Activated T-cell treated with anti-CD3 and anti-CD28 coated beads, Interleukin-2, amount 50 U/mL, for 4 hours (primary cell): ENCODE measurements around the gene NPR2. TPM values are rescaled to one million over a fixed set of nuclear protein-coding genes. Genes with fewer than 3 reads are reported as not detected.
A peak's percentile ranks its signal among the peaks of the same experiment; 100 is the strongest.

Experiments used
- ATAC-seq, 2 donors: fragments of 200-7000 bp; cut with Tn5 transposase; one replicate each; pipeline ENCODE4 v1.10.0; 2021
- DNase-seq: peaks from one replicate; pipeline ENCODE4 v3.0.0-alpha.2; 2020
- H3K27me3 Mint-ChIP-seq: one replicate; pipeline ENCODE4 v1.8.0; 2021; ENCODE audit warnings: low read depth, mixed read lengths
- H3K36me3 Mint-ChIP-seq: one replicate; pipeline ENCODE4 v1.8.0; 2022; ENCODE audit warnings: mixed read lengths; ENCODE audit not compliant: insufficient read depth
- H3K4me1 Mint-ChIP-seq: one replicate; pipeline ENCODE4 v1.8.0; 2021; ENCODE audit warnings: low read depth, mixed read lengths
- H3K4me3 Mint-ChIP-seq: one replicate; pipeline ENCODE4 v1.8.0; 2021; ENCODE audit warnings: mild to moderate bottlenecking, moderate library complexity, mixed read lengths
- H3K9me3 Mint-ChIP-seq: one replicate; pipeline ENCODE4 v1.8.0; 2021; ENCODE audit warnings: mixed read lengths
- total RNA-seq, 3 donors: library from RNA; stranded (reverse); gene quantifications; one replicate each; pipeline ENCODE4 v1.2.1, GENCODE V29; 2021

Gene NPR2
- total RNA-seq, 3 donors from 2014 or later: 4.4 to 5.3 (median 5.2) TPM

- H3K36me3 Mint-ChIP-seq: no peaks in the 10 kb centered on the region
- H3K4me3 Mint-ChIP-seq: no peak overlapping the region
- ATAC-seq (no peak), DNase-seq (no peak)
- peaks cover 8% of the 10 kb centered on the region for H3K4me1 Mint-ChIP-seq
- no peaks in the 10 kb centered on the region for H3K27me3 Mint-ChIP-seq
- no peaks in the 10 kb centered on the region for H3K9me3 Mint-ChIP-seq
Measured at GRCh38 chr9:35839926-35840325, 48.5 kb downstream of the NPR2 start.

- no peaks in the 10 kb centered on the region for H3K9me3 Mint-ChIP-seq
- peaks cover 19% of the 10 kb centered on the region for H3K4me1 Mint-ChIP-seq
- H3K36me3 Mint-ChIP-seq: no peaks in the 10 kb centered on the region
- no peak overlapping the region for H3K4me3 Mint-ChIP-seq
- ATAC-seq (no peak), DNase-seq (no peak)
- no peaks in the 10 kb centered on the region for H3K27me3 Mint-ChIP-seq
Measured at GRCh38 chr9:35840881-35841644, 49.7 kb downstream of the NPR2 start.

- no peak overlapping the region for H3K4me3 Mint-ChIP-seq
- no peaks in the 10 kb centered on the region for H3K9me3 Mint-ChIP-seq
- no peaks in the 10 kb centered on the region for H3K36me3 Mint-ChIP-seq
- no peaks in the 10 kb centered on the region for H3K27me3 Mint-ChIP-seq
- ATAC-seq: no peak
- peaks cover 19% of the 10 kb centered on the region for H3K4me1 Mint-ChIP-seq
- no peak for DNase-seq
Measured at GRCh38 chr9:35841645-35841900, 50.2 kb downstream of the NPR2 start.

- no peaks in the 10 kb centered on the region for H3K9me3 Mint-ChIP-seq
- H3K36me3 Mint-ChIP-seq: no peaks in the 10 kb centered on the region
- ATAC-seq: no peak
- H3K4me1 Mint-ChIP-seq: peaks cover 24% of the 10 kb centered on the region
- H3K27me3 Mint-ChIP-seq: no peaks in the 10 kb centered on the region
- H3K4me3 Mint-ChIP-seq: no peak overlapping the region
- DNase-seq: no peak
Measured at GRCh38 chr9:35842020-35842745, 50.8 kb downstream of the NPR2 start.

GRCh38 chr9:35842795-35843194 lies 51.4 kb downstream of the NPR2 start:
- Mint-ChIP-seq H3K9me3 (no peaks in the 10 kb centered on the region), H3K27me3 (no peaks in the 10 kb centered on the region), H3K4me3 (no peak overlapping the region), H3K4me1 (peaks cover 29% of the 10 kb centered on the region), H3K36me3 (peaks cover 2% of the 10 kb centered on the region)
- ATAC-seq: no peak
- no peak for DNase-seq

- no peak overlapping the region for H3K4me3 Mint-ChIP-seq
- ATAC-seq (no peak), DNase-seq (no peak)
- H3K4me1 Mint-ChIP-seq: peaks cover 33% of the 10 kb centered on the region
- H3K9me3 Mint-ChIP-seq: no peaks in the 10 kb centered on the region
- H3K36me3 Mint-ChIP-seq: peaks cover 2% of the 10 kb centered on the region
- no peaks in the 10 kb centered on the region for H3K27me3 Mint-ChIP-seq
Measured at GRCh38 chr9:35844628-35845270, 53.4 kb downstream of the NPR2 start.

GRCh38 chr9:35845824-35846771 lies 54.7 kb downstream of the NPR2 start:
- Mint-ChIP-seq H3K4me3 (no peak overlapping the region), H3K36me3 (peaks cover 2% of the 10 kb centered on the region)
- no peak for ATAC-seq

GRCh38 chr9:35847792-35848572 lies 56.6 kb downstream of the NPR2 start:
- ATAC-seq (peak; percentile 91 to 93), DNase-seq (no peak)
- H3K36me3 Mint-ChIP-seq: peaks cover 2% of the 10 kb centered on the region
- H3K4me3 Mint-ChIP-seq: no peak overlapping the region
- H3K4me1 Mint-ChIP-seq: peaks cover 33% of the 10 kb centered on the region
- no peaks in the 10 kb centered on the region for H3K9me3 Mint-ChIP-seq
- no peaks in the 10 kb centered on the region for H3K27me3 Mint-ChIP-seq

More at GRCh38 chr9:35845824-35846771, 54.7 kb downstream of the NPR2 start:
- peaks cover 33% of the 10 kb centered on the region for H3K4me1 Mint-ChIP-seq
- no peaks in the 10 kb centered on the region for H3K27me3 Mint-ChIP-seq
- DNase-seq: no peak
- H3K9me3 Mint-ChIP-seq: no peaks in the 10 kb centered on the region

GRCh38 chr9:35852267-35852815 lies 61.0 kb downstream of the NPR2 start:
- ATAC-seq (no peak), DNase-seq (no peak)
- no peaks in the 10 kb centered on the region for H3K9me3 Mint-ChIP-seq
- peaks cover 2% of the 10 kb centered on the region for H3K36me3 Mint-ChIP-seq
- peaks cover 7% of the 10 kb centered on the region for H3K4me1 Mint-ChIP-seq
- H3K27me3 Mint-ChIP-seq: peaks cover 2% of the 10 kb centered on the region
- H3K4me3 Mint-ChIP-seq: no peak overlapping the region

- DNase-seq (no peak), ATAC-seq (no peak)
- Mint-ChIP-seq H3K9me3 (no peaks in the 10 kb centered on the region), H3K4me1 (peaks cover under 1% of the 10 kb centered on the region), H3K27me3 (peaks cover 2% of the 10 kb centered on the region), H3K36me3 (no peaks in the 10 kb centered on the region), H3K4me3 (no peak overlapping the region)
Measured at GRCh38 chr9:35852876-35853865, 61.8 kb downstream of the NPR2 start.

GRCh38 chr9:35854091-35854762 lies 62.8 kb downstream of the NPR2 start:
- Mint-ChIP-seq H3K27me3 (peaks cover 2% of the 10 kb centered on the region), H3K4me3 (no peak overlapping the region), H3K4me1 (peaks cover 4% of the 10 kb centered on the region), H3K36me3 (no peaks in the 10 kb centered on the region), H3K9me3 (no peaks in the 10 kb centered on the region)
- ATAC-seq: no peak
- DNase-seq: no peak

- Mint-ChIP-seq H3K4me3 (no peak overlapping the region), H3K4me1 (peaks cover 4% of the 10 kb centered on the region), H3K9me3 (no peaks in the 10 kb centered on the region), H3K36me3 (no peaks in the 10 kb centered on the region), H3K27me3 (peaks cover 2% of the 10 kb centered on the region)
- ATAC-seq (no peak), DNase-seq (no peak)
Measured at GRCh38 chr9:35856206-35856605, 64.8 kb downstream of the NPR2 start.
